ENCODE data around the gene ZFP91.

The ZFP91 gene

GRCh38 chr11:58608331-58608730 is 29.5 kb downstream of the ZFP91 start:
- no peak for TF ChIP-seq REST (IDR thresholded peaks at IDR 0.05; ENCODE audit: insufficient read depth in 1 of 2, low read depth in 2 of 2, low read length in 2 of 2)
- TF ChIP-seq SIN3A (IDR thresholded peaks at IDR 0.05; ENCODE audit: borderline replicate concordance, insufficient read depth, low read length): no peak
- TF ChIP-seq FOXP2 (optimal IDR thresholded peaks at IDR 0.05; ENCODE audit: borderline replicate concordance, extremely low read depth, extremely low read length, insufficient read depth): no peak
- no peak for TF ChIP-seq TAF1 (IDR thresholded peaks at IDR 0.05; ENCODE audit: borderline replicate concordance, insufficient read depth, low read length)
- no peak for TF ChIP-seq POLR2AphosphoS5 (IDR thresholded peaks at IDR 0.05; ENCODE audit: low read depth, low read length)

DNA sequence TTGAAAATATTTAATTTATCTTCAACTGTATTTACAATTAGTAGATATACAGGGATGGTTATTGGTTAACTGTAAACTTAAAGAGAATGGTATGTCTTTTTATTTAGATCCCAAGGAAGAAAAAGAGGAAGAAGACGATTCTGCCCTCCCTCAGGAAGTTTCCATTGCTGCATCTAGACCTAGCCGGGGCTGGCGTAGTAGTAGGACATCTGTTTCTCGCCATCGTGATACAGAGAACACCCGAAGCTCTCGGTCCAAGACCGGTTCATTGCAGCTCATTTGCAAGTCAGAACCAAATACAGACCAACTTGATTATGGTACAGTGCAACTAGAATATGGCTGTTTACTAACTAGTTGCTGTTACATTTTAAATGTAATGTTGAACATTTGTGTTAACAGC is 30.9 kb downstream of the ZFP91 start:
- no peak for TF ChIP-seq POLR2AphosphoS5 (IDR thresholded peaks at IDR 0.05; ENCODE audit: low read depth, low read length)
- no peak for TF ChIP-seq FOXP2 (optimal IDR thresholded peaks at IDR 0.05; ENCODE audit: borderline replicate concordance, extremely low read depth, extremely low read length, insufficient read depth)
- no peak for TF ChIP-seq TAF1 (IDR thresholded peaks at IDR 0.05; ENCODE audit: borderline replicate concordance, insufficient read depth, low read length)
- no peak for TF ChIP-seq SIN3A (IDR thresholded peaks at IDR 0.05; ENCODE audit: borderline replicate concordance, insufficient read depth, low read length)
- no peak for TF ChIP-seq REST (IDR thresholded peaks at IDR 0.05; ENCODE audit: insufficient read depth in 1 of 2, low read depth in 2 of 2, low read length in 2 of 2)

- TF ChIP-seq REST (IDR thresholded peaks at IDR 0.05; ENCODE audit: insufficient read depth in 1 of 2, low read depth in 2 of 2, low read length in 2 of 2): no peak
- TF ChIP-seq SIN3A (IDR thresholded peaks at IDR 0.05; ENCODE audit: borderline replicate concordance, insufficient read depth, low read length): no peak
- no peak for TF ChIP-seq TAF1 (IDR thresholded peaks at IDR 0.05; ENCODE audit: borderline replicate concordance, insufficient read depth, low read length)
- TF ChIP-seq FOXP2 (optimal IDR thresholded peaks at IDR 0.05; ENCODE audit: borderline replicate concordance, extremely low read depth, extremely low read length, insufficient read depth): no peak
- no peak for TF ChIP-seq POLR2AphosphoS5 (IDR thresholded peaks at IDR 0.05; ENCODE audit: low read depth, low read length)
These were observed 34.4 kb downstream of the ZFP91 start for GRCh38 chr11:58613228-58613627.

DNA sequence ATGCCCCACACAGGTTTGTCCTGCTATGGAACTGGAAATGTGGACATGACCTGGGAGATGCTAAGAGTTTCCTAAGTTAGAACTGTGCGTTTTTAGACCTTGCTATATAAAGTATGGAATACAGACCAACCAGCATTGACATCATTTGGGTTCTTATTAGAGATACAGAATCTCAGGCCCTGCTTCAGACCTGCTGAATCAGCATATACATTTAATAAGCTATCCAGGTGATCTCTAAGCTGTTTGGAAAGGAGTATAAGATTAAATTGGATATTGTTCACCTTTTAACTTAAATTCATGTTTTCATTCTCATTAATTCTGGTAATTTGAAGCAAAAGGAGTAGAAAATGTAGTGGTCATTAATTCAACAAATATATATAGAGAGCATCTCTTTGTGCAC is 36.7 kb downstream of the ZFP91 start:
- TF ChIP-seq FOXP2 (optimal IDR thresholded peaks at IDR 0.05; ENCODE audit: borderline replicate concordance, extremely low read depth, extremely low read length, insufficient read depth) (no peak), SIN3A (IDR thresholded peaks at IDR 0.05; ENCODE audit: borderline replicate concordance, insufficient read depth, low read length) (no peak), TAF1 (IDR thresholded peaks at IDR 0.05; ENCODE audit: borderline replicate concordance, insufficient read depth, low read length) (no peak), REST (IDR thresholded peaks at IDR 0.05; ENCODE audit: insufficient read depth in 1 of 2, low read depth in 2 of 2, low read length in 2 of 2) (no peak)

DNA sequence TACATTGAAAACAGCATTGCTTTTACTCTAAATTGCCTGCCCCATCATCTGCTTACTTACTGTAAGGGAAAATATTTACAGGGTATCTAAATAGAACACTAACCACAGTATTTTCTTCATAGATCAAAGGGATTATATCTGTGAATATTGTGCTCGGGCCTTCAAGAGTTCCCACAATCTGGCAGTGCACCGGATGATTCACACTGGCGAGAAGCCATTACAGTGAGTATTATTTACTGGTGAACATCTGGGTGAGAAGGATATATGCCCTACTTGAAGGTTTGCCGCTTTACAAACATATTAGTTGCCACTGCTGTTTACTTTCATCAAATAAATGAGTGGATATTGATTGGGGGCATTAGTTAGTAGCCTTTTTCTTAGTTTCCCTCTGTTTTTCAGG is 37.7 kb downstream of the ZFP91 start:
- TF ChIP-seq POLR2AphosphoS5 (IDR thresholded peaks at IDR 0.05; ENCODE audit: low read depth, low read length) (no peak), FOXP2 (optimal IDR thresholded peaks at IDR 0.05; ENCODE audit: borderline replicate concordance, extremely low read depth, extremely low read length, insufficient read depth) (no peak), TAF1 (IDR thresholded peaks at IDR 0.05; ENCODE audit: borderline replicate concordance, insufficient read depth, low read length) (no peak), REST (IDR thresholded peaks at IDR 0.05; ENCODE audit: insufficient read depth in 1 of 2, low read depth in 2 of 2, low read length in 2 of 2) (no peak), SIN3A (IDR thresholded peaks at IDR 0.05; ENCODE audit: borderline replicate concordance, insufficient read depth, low read length) (no peak)
